Uterus (tissue), 4 donors: Measurements from ENCODE around the gene ADAMTSL1. TPM values are rescaled to one million over a fixed set of nuclear protein-coding genes. Genes with fewer than 3 reads are reported as not detected.

Experiments
- DNase-seq, 2 donors: peaks; one replicate each; pipeline ENCODE4 v3.0.0-alpha.2; 2019 to 2020
- H3K27ac ChIP-seq, 2 donors: fragments of 200-600 bp; sonication (generic); 1 replicate in 1 of 2; 2 replicates in 1 of 2; pipeline ENCODE4 v1.5.1; 2016 to 2018
- H3K27me3 ChIP-seq, 2 donors: fragments of 200-600 bp; sonication (generic); one replicate each; pipeline ENCODE4 v1.5.1; 2018 to 2019; ENCODE audit warnings: control low read depth in 1 of 2
- H3K36me3 ChIP-seq, 2 donors: fragments of 200-600 bp; sonication (generic); one replicate each; pipeline ENCODE4 v1.5.1; 2019; ENCODE audit warnings: control low read depth in 1 of 2
- H3K4me1 ChIP-seq, 2 donors: fragments of 200-600 bp; sonication (generic); one replicate each; pipeline ENCODE4 v1.5.1; 2018 to 2019; ENCODE audit warnings: control low read depth in 1 of 2
- H3K4me3 ChIP-seq, 2 donors: fragments of 200-600 bp; sonication (generic); 1 replicate in 1 of 2; 2 replicates in 1 of 2; pipeline ENCODE4 v1.5.1; 2018 to 2019; ENCODE audit warnings: mild to moderate bottlenecking in 1 of 2
- H3K9me3 ChIP-seq, 2 donors: fragments of 200-600 bp; sonication (generic); one replicate each; pipeline ENCODE4 v1.5.1; 2019; ENCODE audit warnings: control low read depth in 1 of 2
- POLR2A ChIP-seq, 2 donors: fragments of 450-650 bp; IDR thresholded peaks; one replicate each; pipeline ENCODE4 v1.6.1; 2016; ENCODE audit warnings: antibody characterized with exemption in 2 of 2, mild to moderate bottlenecking in 1 of 2, moderate library complexity in 1 of 2
- intact Hi-C: fragments of 100-400 bp; cut with DNase I; formaldehyde crosslinking; loops from one replicate; pipeline ENCODE4 v1.15.1; 2023; ENCODE audit warnings: low total_unique reads
- total RNA-seq, 4 donors: library from RNA; depleted of rRNA in 3 of 4; stranded (reverse); fragments of >200 nt in 3 of 4; gene quantifications; one replicate each; pipeline versions ENCODE4 v1.1.0 to v1.2.4, GENCODE V29; 2014 to 2023
- TF ChIP-seq, protein P1 (sequence below), 4 experiments: fragments of 200-600 bp in 2 of 4; fragments of 450-650 bp in 2 of 4; sonication (generic) in 2 of 4; IDR thresholded peaks; one replicate each; pipeline ENCODE4 v1.5.1; 2016 to 2019; ENCODE audit warnings: antibody characterized with exemption in 4 of 4, mild to moderate bottlenecking in 2 of 4, moderate library complexity in 1 of 4
- donor health status: DM: yes; HTN: yes; CAD: no.

Gene ADAMTSL1
- total RNA-seq, 4 donors from 2014 or later, result 30.0 to 186 (median 138) TPM

DNA sequence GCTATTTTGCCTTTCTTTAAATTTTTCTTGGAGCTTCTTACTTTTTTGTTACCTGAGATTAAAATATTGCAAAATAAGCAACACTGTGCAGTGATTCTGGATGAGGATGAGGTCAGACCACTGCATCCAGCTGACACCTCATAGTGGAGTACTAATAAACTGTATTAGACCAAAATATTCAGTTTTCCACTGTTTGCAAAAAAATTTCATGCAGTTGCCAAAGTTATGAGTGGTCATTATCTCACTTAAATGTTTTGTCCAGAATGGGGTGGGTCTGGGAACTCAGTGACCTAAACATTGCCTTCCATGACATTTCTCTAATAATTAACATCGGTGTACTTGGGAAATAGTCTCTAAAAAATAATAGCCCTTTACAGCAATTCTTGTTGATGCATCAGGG, 143.8 kb downstream of the ADAMTSL1 start:
- intact Hi-C loops, result no loop called here
- Histone ChIP-seq H3K27me3 (no peaks in the 10 kb centered on the region), H3K36me3 (no peaks in the 10 kb centered on the region), H3K27ac (peak overlapping the region in 1 of 2 donors; percentile 43), H3K9me3 (no peaks in the 10 kb centered on the region), H3K4me1 (no peaks in the 10 kb centered on the region), H3K4me3 (no peak overlapping the region)
- no peak for DNase-seq
- TF ChIP-seq, protein P1, sequence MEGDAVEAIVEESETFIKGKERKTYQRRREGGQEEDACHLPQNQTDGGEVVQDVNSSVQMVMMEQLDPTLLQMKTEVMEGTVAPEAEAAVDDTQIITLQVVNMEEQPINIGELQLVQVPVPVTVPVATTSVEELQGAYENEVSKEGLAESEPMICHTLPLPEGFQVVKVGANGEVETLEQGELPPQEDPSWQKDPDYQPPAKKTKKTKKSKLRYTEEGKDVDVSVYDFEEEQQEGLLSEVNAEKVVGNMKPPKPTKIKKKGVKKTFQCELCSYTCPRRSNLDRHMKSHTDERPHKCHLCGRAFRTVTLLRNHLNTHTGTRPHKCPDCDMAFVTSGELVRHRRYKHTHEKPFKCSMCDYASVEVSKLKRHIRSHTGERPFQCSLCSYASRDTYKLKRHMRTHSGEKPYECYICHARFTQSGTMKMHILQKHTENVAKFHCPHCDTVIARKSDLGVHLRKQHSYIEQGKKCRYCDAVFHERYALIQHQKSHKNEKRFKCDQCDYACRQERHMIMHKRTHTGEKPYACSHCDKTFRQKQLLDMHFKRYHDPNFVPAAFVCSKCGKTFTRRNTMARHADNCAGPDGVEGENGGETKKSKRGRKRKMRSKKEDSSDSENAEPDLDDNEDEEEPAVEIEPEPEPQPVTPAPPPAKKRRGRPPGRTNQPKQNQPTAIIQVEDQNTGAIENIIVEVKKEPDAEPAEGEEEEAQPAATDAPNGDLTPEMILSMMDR (IDR thresholded peaks at IDR 0.05), result no peak
- no peak for TF ChIP-seq POLR2A (IDR thresholded peaks at IDR 0.05)

DNA sequence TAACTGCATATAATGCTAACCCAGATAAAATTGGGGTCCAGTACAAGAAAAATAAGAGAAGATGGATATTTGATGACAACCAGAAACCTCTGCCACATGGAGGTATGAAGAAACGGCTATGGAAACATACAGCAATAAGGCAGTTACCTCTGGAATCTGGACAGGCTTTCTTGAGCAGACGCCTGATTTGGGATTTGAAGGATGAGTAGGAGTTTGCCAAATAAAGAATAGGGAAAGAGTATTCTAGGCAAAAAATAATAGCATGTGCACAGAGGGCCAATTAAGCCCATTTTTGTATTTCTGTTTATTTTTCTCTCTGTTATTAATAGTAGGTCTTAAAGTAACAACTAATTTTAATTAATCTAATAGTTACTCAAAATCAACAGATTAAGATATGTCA, 144.9 kb downstream of the ADAMTSL1 start:
- no peaks in the 10 kb centered on the region for H3K4me1 ChIP-seq
- H3K4me3 ChIP-seq, result no peak overlapping the region
- no peaks in the 10 kb centered on the region for H3K36me3 ChIP-seq
- no peak for TF ChIP-seq POLR2A (IDR thresholded peaks at IDR 0.05)
- DNase-seq, result no peak
- H3K27me3 ChIP-seq, result no peaks in the 10 kb centered on the region
- H3K27ac ChIP-seq, result no peak overlapping the region
- intact Hi-C loops, result no loop called here
- no peaks in the 10 kb centered on the region for H3K9me3 ChIP-seq

DNA sequence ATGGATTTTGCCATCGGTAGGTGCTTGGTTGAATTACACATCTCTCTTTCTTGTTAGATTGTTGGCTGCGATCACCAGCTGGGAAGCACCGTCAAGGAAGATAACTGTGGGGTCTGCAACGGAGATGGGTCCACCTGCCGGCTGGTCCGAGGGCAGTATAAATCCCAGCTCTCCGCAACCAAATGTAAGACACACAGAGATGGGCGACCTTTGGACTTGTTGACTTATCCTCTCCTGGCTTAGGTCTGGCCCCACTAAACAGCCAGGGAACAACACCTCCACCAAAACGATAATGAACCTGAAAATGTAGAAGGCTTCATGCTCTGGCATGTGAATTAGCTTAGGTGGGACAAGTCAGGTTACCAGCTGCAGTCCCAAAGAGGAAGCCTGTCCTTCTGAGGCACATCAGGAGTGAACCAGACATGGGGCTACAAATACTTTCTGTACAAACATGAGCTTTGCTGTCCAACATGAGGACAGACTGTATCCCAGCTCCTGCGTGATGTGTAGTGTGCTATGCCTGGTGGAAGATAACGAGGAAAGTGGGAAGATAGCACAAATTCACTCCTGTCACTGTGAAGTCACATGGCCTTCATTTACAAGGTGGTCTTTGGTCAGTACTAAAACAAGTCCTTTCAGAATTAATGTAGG, 148.4 kb downstream of the ADAMTSL1 start:
- Histone ChIP-seq H3K27ac (no peak overlapping the region), H3K4me3 (no peak overlapping the region), H3K4me1 (no peaks in the 10 kb centered on the region), H3K27me3 (no peaks in the 10 kb centered on the region), H3K9me3 (no peaks in the 10 kb centered on the region), H3K36me3 (no peaks in the 10 kb centered on the region)
- TF ChIP-seq POLR2A (IDR thresholded peaks at IDR 0.05), result no peak
- TF ChIP-seq, protein P1 (IDR thresholded peaks at IDR 0.05), result no peak
- no peak for DNase-seq
- intact Hi-C loops, result no loop called here

DNA sequence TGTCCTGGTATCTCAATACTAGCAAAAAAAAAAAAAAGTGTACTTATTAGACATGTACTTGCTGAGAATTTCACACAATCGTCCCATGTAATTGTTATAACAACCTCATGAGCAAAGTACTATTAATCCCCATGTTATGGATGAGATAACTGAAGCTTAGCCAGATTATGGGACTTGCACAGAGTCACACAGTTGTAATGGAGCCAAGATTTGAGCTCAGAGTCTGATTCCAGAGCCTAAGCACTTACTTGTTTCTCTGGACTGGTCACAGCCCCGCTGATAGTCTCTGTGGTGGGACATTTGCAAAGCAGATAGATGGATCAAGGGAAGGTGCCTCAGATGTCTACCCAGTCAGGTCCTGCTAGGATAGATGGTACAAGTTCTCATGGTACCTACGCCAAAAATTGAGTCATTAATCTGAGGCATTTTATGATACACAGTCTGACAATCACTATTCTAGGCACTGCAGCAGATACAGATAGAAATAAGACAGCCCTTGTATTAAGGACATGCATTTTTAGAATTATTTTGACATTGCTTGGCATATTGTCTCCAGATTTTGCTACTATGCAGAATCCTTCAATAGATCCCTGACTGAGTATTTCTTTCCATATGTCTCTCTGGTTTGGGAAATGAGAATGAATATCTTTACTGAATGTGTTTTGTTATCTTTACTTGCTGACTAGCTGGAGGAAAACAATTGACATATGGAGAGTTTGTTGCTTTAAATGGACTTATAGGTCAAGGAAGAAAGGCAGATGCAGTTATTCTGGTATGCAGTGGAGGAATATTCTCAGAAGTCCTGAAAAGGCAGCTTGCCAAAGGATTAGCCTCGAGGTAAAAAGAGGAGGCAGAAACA, 149.5 kb downstream of the ADAMTSL1 start:
- H3K4me1 ChIP-seq, result no peaks in the 10 kb centered on the region
- no peaks in the 10 kb centered on the region for H3K36me3 ChIP-seq
- no peaks in the 10 kb centered on the region for H3K9me3 ChIP-seq
- TF ChIP-seq, protein P1 (IDR thresholded peaks at IDR 0.05), result no peak
- TF ChIP-seq POLR2A (IDR thresholded peaks at IDR 0.05), result no peak
- no peaks in the 10 kb centered on the region for H3K27me3 ChIP-seq
- DNase-seq, result no peak
- no peak overlapping the region for H3K27ac ChIP-seq
- intact Hi-C loops, result no loop called here
- H3K4me3 ChIP-seq, result no peak overlapping the region

DNA sequence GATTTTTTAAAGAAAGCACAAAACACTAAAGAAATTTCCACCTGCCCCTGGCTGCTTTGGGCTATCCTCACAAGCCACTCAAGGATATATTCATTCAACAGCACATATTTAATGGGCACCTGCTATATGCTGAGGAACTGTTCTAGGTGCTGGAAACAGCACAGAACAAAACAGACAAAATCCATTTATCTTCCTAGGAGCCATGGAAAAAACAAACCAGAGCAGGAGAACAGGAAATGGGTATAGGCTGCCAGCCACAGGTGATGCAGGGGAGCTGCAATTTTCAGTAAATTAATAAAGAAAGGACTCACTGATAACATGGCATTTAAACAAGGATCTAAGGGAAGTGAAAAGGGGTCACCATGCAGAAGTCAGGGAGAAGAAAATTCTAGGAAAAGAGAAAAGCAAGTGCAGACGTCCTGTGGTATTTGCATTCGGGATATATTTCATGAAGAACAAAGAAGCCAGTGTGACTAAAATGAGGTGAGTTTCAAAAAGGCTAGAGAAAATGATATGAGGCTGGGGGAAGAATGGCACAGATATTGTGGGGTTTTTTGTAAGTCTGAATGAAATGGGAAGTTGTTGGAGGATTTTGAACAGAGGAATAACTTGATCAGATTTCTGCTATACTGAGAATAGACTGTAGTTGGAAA, 152.2 kb downstream of the ADAMTSL1 start:
- intact Hi-C loops, result no loop called here
- H3K9me3 ChIP-seq, result no peaks in the 10 kb centered on the region
- H3K4me3 ChIP-seq, result no peak overlapping the region
- no peaks in the 10 kb centered on the region for H3K36me3 ChIP-seq
- no peaks in the 10 kb centered on the region for H3K4me1 ChIP-seq
- no peak overlapping the region for H3K27ac ChIP-seq
- H3K27me3 ChIP-seq, result no peaks in the 10 kb centered on the region
- no peak for DNase-seq
- TF ChIP-seq, protein P1 (IDR thresholded peaks at IDR 0.05), result no peak
- no peak for TF ChIP-seq POLR2A (IDR thresholded peaks at IDR 0.05)
